Liver (tissue), 1 donor: ENCODE data around the gene CCDC15.

Experiments
- YY1 ChIP-seq: IDR thresholded peaks from 2 replicates; pipeline ENCODE4 v1.6.1; 2016; ENCODE audit warnings: antibody characterized with exemption, mild to moderate bottlenecking
- TF ChIP-seq, protein P1 (sequence below): IDR thresholded peaks from 2 replicates; pipeline ENCODE4 v1.6.1; 2016; ENCODE audit warnings: antibody characterized with exemption, mild to moderate bottlenecking

DNA sequence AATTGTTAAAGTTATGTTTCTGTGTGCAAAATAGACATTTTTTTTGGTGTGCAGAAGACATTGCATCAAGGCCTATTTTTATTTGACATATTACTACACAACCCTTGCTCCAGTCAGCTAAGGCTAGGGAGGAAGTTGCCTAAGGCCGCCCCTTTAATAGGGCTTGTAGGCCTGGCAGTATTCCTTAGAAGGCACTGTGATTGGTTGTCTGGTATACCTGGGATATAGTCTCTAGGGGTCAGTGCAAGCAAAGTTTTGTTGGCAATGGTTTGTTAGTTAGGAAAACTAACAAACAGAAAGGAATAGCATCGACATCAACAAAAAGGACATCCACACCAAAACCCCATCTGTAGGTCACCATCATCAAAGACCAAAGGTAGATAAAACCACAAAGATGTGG lies 16.9 kb downstream of the CCDC15 start:
- no peak for TF ChIP-seq YY1
- TF ChIP-seq, protein P1, sequence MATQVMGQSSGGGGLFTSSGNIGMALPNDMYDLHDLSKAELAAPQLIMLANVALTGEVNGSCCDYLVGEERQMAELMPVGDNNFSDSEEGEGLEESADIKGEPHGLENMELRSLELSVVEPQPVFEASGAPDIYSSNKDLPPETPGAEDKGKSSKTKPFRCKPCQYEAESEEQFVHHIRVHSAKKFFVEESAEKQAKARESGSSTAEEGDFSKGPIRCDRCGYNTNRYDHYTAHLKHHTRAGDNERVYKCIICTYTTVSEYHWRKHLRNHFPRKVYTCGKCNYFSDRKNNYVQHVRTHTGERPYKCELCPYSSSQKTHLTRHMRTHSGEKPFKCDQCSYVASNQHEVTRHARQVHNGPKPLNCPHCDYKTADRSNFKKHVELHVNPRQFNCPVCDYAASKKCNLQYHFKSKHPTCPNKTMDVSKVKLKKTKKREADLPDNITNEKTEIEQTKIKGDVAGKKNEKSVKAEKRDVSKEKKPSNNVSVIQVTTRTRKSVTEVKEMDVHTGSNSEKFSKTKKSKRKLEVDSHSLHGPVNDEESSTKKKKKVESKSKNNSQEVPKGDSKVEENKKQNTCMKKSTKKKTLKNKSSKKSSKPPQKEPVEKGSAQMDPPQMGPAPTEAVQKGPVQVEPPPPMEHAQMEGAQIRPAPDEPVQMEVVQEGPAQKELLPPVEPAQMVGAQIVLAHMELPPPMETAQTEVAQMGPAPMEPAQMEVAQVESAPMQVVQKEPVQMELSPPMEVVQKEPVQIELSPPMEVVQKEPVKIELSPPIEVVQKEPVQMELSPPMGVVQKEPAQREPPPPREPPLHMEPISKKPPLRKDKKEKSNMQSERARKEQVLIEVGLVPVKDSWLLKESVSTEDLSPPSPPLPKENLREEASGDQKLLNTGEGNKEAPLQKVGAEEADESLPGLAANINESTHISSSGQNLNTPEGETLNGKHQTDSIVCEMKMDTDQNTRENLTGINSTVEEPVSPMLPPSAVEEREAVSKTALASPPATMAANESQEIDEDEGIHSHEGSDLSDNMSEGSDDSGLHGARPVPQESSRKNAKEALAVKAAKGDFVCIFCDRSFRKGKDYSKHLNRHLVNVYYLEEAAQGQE = no peak
